Left ventricle myocardium inferior (tissue), 1 donor: ENCODE data around the gene DHFR2. TPM values are rescaled to one million over a fixed set of nuclear protein-coding genes. Genes with fewer than 3 reads are reported as not detected.

ENCODE experiments used
- DNase-seq: peaks from one replicate; pipeline ENCODE4 v3.0.0-alpha.2; 2020
- H3K27ac ChIP-seq: fragments of 200-600 bp; replicated peaks from 2 replicates; pipeline ENCODE4 v1.8.0; 2021
- H3K27me3 ChIP-seq: fragments of 200-600 bp; 2 replicates; pipeline ENCODE4 v1.8.0; 2021; ENCODE audit warnings: low read depth
- H3K36me3 ChIP-seq: fragments of 200-600 bp; 2 replicates; pipeline ENCODE4 v1.8.0; 2021
- H3K4me1 ChIP-seq: fragments of 200-600 bp; 2 replicates; pipeline ENCODE4 v1.8.0; 2021
- H3K4me3 ChIP-seq: fragments of 200-600 bp; 2 replicates; pipeline ENCODE4 v1.8.0; 2021; ENCODE audit warnings: mild to moderate bottlenecking, moderate library complexity
- H3K9me3 ChIP-seq: fragments of 200-600 bp; replicated peaks from 2 replicates; pipeline ENCODE4 v1.8.0; 2021
- intact Hi-C: fragments of 100-400 bp; cut with micrococcal nuclease; formaldehyde crosslinking; loops from one replicate; pipeline ENCODE4 v1.11.0; 2022
- total RNA-seq: library from RNA; stranded (reverse); fragmentation: NEBNext Ultra II Directional; extraction: Animal tissue kit (Norgen Biotek cat#: 25700); gene quantifications from one replicate; pipeline ENCODE4 v1.2.1, GENCODE V29; 2021
- TF ChIP-seq, protein P1 (sequence below): fragments of 200-600 bp; IDR thresholded peaks from 2 replicates; pipeline ENCODE4 v1.8.0; 2021; ENCODE audit warnings: antibody characterized with exemption, mild to moderate bottlenecking, borderline replicate concordance
- donor health status: DM: no; HTN: yes; CAD: no; lungs with severe emphysema.

The DHFR2 gene
- total RNA-seq, 1 donor from 2014 or later, result 3.9 TPM

DNA sequence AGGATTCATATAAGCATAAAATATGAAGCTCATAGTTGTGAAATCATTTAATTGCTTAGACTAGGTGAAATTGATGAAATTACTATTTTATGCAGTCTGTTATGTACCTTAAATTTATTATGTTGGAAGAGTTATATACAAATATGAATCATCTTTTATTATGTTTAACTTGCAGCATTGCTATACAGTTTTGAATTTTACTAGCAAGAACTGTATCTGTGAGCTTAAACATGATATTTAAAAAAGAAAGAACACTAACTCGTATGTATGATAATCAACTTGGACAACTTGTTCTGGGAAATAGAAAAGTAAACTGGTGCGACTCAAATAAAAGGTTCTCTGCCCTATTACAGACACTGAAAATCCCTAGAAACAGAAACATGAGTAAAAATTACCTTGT lies 36.1 kb downstream of the DHFR2 start:
- peaks cover 8% of the 10 kb centered on the region for H3K4me1 ChIP-seq
- no peaks in the 10 kb centered on the region for H3K9me3 ChIP-seq
- no peaks in the 10 kb centered on the region for H3K27me3 ChIP-seq
- TF ChIP-seq, protein P1, sequence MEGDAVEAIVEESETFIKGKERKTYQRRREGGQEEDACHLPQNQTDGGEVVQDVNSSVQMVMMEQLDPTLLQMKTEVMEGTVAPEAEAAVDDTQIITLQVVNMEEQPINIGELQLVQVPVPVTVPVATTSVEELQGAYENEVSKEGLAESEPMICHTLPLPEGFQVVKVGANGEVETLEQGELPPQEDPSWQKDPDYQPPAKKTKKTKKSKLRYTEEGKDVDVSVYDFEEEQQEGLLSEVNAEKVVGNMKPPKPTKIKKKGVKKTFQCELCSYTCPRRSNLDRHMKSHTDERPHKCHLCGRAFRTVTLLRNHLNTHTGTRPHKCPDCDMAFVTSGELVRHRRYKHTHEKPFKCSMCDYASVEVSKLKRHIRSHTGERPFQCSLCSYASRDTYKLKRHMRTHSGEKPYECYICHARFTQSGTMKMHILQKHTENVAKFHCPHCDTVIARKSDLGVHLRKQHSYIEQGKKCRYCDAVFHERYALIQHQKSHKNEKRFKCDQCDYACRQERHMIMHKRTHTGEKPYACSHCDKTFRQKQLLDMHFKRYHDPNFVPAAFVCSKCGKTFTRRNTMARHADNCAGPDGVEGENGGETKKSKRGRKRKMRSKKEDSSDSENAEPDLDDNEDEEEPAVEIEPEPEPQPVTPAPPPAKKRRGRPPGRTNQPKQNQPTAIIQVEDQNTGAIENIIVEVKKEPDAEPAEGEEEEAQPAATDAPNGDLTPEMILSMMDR, result no peak
- H3K36me3 ChIP-seq, result no peaks in the 10 kb centered on the region
- H3K27ac ChIP-seq, result no peak overlapping the region
- no peak for DNase-seq
- no peak overlapping the region for H3K4me3 ChIP-seq
- intact Hi-C loops, result no loop called here

DNA sequence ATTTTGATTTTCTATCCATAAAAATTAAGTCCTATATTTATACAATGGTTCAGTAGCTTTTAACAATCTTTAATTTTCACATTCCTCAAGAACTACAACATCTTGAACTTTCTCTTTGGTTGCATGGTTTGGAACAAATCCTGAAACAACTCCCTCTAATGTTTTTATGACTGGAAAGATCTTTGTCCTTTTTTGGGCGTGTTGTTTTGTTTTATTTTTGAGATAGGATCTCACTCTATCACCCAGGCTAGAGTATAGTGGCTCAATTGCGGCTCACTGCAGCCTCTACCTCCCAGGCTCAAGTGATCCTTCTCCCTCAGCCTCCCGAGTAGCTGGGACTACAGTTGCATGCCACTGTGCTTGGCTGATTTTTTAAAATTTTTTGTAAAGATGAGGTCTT lies 38.3 kb downstream of the DHFR2 start:
- DNase-seq, result no peak
- intact Hi-C loops, result no loop called here
- H3K4me1 ChIP-seq, result peaks cover 20% of the 10 kb centered on the region
- no peaks in the 10 kb centered on the region for H3K36me3 ChIP-seq
- H3K27ac ChIP-seq, result peak overlapping the region; percentile 5
- H3K9me3 ChIP-seq, result no peaks in the 10 kb centered on the region
- H3K4me3 ChIP-seq, result no peak overlapping the region
- H3K27me3 ChIP-seq, result no peaks in the 10 kb centered on the region
- TF ChIP-seq, protein P1, result no peak

DNA sequence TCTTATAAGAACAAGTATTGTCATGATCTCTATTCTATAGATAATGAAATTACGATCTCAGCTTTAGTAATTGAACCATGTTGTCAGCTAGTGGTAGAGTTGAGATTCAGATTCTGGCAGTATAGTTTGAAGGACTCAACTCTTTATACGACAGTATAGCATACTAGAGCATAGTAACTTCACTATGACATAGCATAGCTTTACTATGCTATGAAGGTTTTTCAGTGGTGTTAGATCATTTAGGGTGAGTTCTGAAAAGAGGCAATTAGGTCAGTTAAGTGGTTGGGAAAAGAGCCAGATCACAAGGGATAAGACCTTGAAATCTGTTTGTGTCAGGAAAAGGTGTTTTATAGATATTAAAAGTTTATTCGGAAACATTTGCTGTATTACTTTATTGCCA lies 42.4 kb downstream of the DHFR2 start:
- Histone ChIP-seq H3K27ac (no peak overlapping the region), H3K4me1 (peaks cover 12% of the 10 kb centered on the region), H3K36me3 (no peaks in the 10 kb centered on the region), H3K27me3 (no peaks in the 10 kb centered on the region), H3K9me3 (no peaks in the 10 kb centered on the region), H3K4me3 (no peak overlapping the region)
- intact Hi-C loops, result no loop called here
- DNase-seq, result no peak
- TF ChIP-seq, protein P1, result no peak

DNA sequence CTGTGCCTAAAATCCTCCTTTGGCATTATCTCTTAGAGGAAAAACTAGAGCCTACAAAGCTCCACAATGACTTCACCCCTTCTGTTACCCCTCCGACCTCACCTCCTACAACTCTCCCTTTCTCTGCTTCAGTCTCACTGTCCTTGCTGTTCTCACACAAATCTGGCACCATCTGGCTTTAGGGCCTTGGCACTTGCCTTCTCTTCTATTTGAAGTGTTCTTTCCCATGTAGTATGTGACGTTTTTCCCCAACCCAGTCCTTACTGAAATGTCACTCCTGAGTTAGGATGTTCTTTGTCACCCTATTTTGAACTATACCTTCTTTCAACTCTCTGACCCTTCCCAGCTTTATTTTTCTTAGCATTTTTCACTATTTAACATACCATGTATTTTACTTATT lies 43.1 kb downstream of the DHFR2 start:
- H3K27me3 ChIP-seq, result no peaks in the 10 kb centered on the region
- H3K9me3 ChIP-seq, result no peaks in the 10 kb centered on the region
- H3K4me1 ChIP-seq, result peaks cover 12% of the 10 kb centered on the region
- intact Hi-C loops, result no loop called here
- no peak overlapping the region for H3K27ac ChIP-seq
- DNase-seq, result no peak
- TF ChIP-seq, protein P1, result no peak
- no peaks in the 10 kb centered on the region for H3K36me3 ChIP-seq
- no peak overlapping the region for H3K4me3 ChIP-seq

DNA sequence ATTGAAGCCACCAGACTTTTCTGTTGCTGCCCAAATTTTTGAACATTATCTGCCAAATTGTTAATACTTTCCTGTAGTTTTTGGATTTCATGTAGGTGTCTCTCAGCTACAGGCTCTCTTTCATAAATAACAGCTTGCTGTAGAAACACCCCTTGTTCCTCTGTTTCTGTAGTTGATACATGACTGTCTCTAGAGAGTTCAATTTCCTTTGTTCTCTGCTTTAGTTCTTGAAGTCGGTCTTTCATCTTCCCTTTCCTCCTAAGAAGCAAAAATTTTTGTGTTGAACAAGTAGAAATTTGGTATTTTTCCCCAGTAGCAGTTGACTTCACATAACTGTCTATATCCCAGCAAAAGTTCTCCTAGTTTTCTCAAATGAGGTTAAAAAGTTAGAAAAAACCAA lies 47.7 kb downstream of the DHFR2 start:
- intact Hi-C loops, result no loop called here
- H3K27me3 ChIP-seq, result no peaks in the 10 kb centered on the region
- DNase-seq, result no peak
- TF ChIP-seq, protein P1, result no peak
- H3K4me1 ChIP-seq, result peaks cover 3% of the 10 kb centered on the region
- no peaks in the 10 kb centered on the region for H3K36me3 ChIP-seq
- H3K9me3 ChIP-seq, result no peaks in the 10 kb centered on the region
- no peak overlapping the region for H3K4me3 ChIP-seq
- H3K27ac ChIP-seq, result no peak overlapping the region

DNA sequence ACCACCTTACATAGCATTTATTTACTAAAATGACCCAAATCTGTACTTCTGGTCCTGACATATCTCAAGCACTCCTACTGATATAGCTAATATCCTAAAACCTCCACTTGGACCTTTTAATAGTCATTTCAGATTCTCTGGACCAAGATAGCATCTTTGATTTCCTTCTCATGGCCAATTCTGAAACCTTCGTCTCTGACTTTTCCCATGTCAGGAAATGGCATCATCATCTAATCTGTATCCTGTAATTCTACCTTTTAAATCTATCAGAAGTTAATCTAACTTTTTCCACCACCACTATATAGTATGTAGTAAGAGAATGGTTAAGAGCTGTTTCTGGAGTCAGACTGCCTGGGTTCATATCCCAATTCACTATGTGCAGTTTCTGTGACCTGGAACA lies 50.5 kb downstream of the DHFR2 start:
- intact Hi-C loops, result no loop called here
- no peak overlapping the region for H3K27ac ChIP-seq
- no peaks in the 10 kb centered on the region for H3K9me3 ChIP-seq
- H3K4me3 ChIP-seq, result no peak overlapping the region
- H3K4me1 ChIP-seq, result no peaks in the 10 kb centered on the region
- TF ChIP-seq, protein P1, result no peak
- H3K27me3 ChIP-seq, result no peaks in the 10 kb centered on the region
- no peak for DNase-seq
- H3K36me3 ChIP-seq, result no peaks in the 10 kb centered on the region
